ENCODE measurements around the gene DRICH1. TPM values are rescaled to one million over a fixed set of nuclear protein-coding genes. Genes with fewer than 3 reads are reported as not detected.
"Not testable (repeated sequence)": the region's sequence is repeated elsewhere in the genome, so short reads cannot be mapped to it uniquely, and the experiment has no call there.

The DRICH1 gene
- total RNA-seq, 1 donor from 2014 or later, result not detected

- peak; percentile 59 for TF ChIP-seq CTCF (IDR thresholded peaks at IDR 0.05; ENCODE audit: borderline replicate concordance)
Observed at GRCh38 chr22:23627401-23628055, 4.6 kb downstream of the DRICH1 start.

GRCh38 chr22:23626286-23626975, 5.7 kb downstream of the DRICH1 start:
- no peak for TF ChIP-seq CTCF (IDR thresholded peaks at IDR 0.05; ENCODE audit: borderline replicate concordance)
- Histone ChIP-seq H3K27ac (replicated peaks) (no peak overlapping the region), H3K27me3 (ENCODE audit: low read depth) (no peaks in the 10 kb centered on the region), H3K4me3 (no peak overlapping the region), H3K36me3 (no peaks in the 10 kb centered on the region), H3K4me1 (no peaks in the 10 kb centered on the region), H3K9me3 (replicated peaks) (no peaks in the 10 kb centered on the region)
- DNase-seq, result no peak
- intact Hi-C loops (cut with micrococcal nuclease), result no loop called here

More at GRCh38 chr22:23627401-23628055, 4.6 kb downstream of the DRICH1 start:
- H3K4me1 ChIP-seq; H3K4me3 ChIP-seq; H3K27me3 ChIP-seq (ENCODE audit: low read depth); H3K36me3 ChIP-seq; intact Hi-C loops (cut with micrococcal nuclease); H3K9me3 ChIP-seq (replicated peaks); H3K27ac ChIP-seq (replicated peaks): not testable (repeated sequence)
- DNase-seq, result peak; percentile 38

GRCh38 chr22:23622634-23623033, 9.5 kb downstream of the DRICH1 start:
- H3K4me3 ChIP-seq, result no peak overlapping the region

GRCh38 chr22:23621916-23622315, 10.2 kb downstream of the DRICH1 start:
- H3K27ac ChIP-seq (replicated peaks); intact Hi-C loops (cut with micrococcal nuclease); DNase-seq: not testable (repeated sequence)

More at GRCh38 chr22:23622634-23623033, 9.5 kb downstream of the DRICH1 start:
- no peak for TF ChIP-seq CTCF (IDR thresholded peaks at IDR 0.05; ENCODE audit: borderline replicate concordance)
- Histone ChIP-seq H3K36me3 (no peaks in the 10 kb centered on the region), H3K27ac (replicated peaks) (no peak overlapping the region), H3K27me3 (ENCODE audit: low read depth) (no peaks in the 10 kb centered on the region), H3K4me1 (no peaks in the 10 kb centered on the region), H3K9me3 (replicated peaks) (no peaks in the 10 kb centered on the region)
- no peak for DNase-seq
- intact Hi-C loops (cut with micrococcal nuclease), result no loop called here

GRCh38 chr22:23621082-23621780, 10.9 kb downstream of the DRICH1 start:
- H3K27me3 ChIP-seq (ENCODE audit: low read depth), result no peaks in the 10 kb centered on the region
- no peak for DNase-seq
- H3K27ac ChIP-seq (replicated peaks), result no peak overlapping the region
- no peaks in the 10 kb centered on the region for H3K4me1 ChIP-seq
- intact Hi-C loops (cut with micrococcal nuclease), result no loop called here
- H3K36me3 ChIP-seq, result no peaks in the 10 kb centered on the region
- no peak for TF ChIP-seq CTCF (IDR thresholded peaks at IDR 0.05; ENCODE audit: borderline replicate concordance)
- H3K4me3 ChIP-seq, result no peak overlapping the region
- no peaks in the 10 kb centered on the region for H3K9me3 ChIP-seq (replicated peaks)

More at GRCh38 chr22:23621916-23622315, 10.2 kb downstream of the DRICH1 start:
- H3K9me3 ChIP-seq (replicated peaks); H3K4me1 ChIP-seq; H3K27me3 ChIP-seq (ENCODE audit: low read depth); H3K36me3 ChIP-seq; H3K4me3 ChIP-seq: not testable (repeated sequence)
